HUES64 (cell line): ENCODE measurements around the gene TMEM183A.

Experiments
- H3K27ac ChIP-seq: 2 replicates; pipeline ENCODE4 v1.7.0; 2013; ENCODE audit warnings: low read depth, low read length, inconsistent platforms
- H3K27me3 ChIP-seq: 2 replicates; pipeline ENCODE4 v1.6.1; 2013; ENCODE audit warnings: mild to moderate bottlenecking, low read length; ENCODE audit not compliant: insufficient read depth
- H3K36me3 ChIP-seq: 2 replicates; pipeline ENCODE4 v1.6.1; 2013; ENCODE audit warnings: mild to moderate bottlenecking, low read length; ENCODE audit not compliant: insufficient read depth
- H3K4me1 ChIP-seq: 2 replicates; pipeline ENCODE4 v1.6.1; 2013; ENCODE audit warnings: mild to moderate bottlenecking, low read length, moderate library complexity; ENCODE audit not compliant: insufficient read depth
- H3K4me3 ChIP-seq: 2 replicates; pipeline ENCODE4 v1.5.1; 2013; ENCODE audit warnings: mild to moderate bottlenecking, low read length, moderate library complexity
- H3K9ac ChIP-seq: 2 replicates; pipeline ENCODE4 v1.6.1; 2013; ENCODE audit warnings: mild to moderate bottlenecking, low read depth, low read length
- H3K9me3 ChIP-seq: 2 replicates; pipeline ENCODE4 v1.6.1; 2013; ENCODE audit warnings: low read depth, low read length; ENCODE audit not compliant: insufficient read depth
- WGBS: fragments of 150-250, 120-280 bp; methylation state at CpG from one replicate; pipeline ENCODE4 v1.1.7; 2013; ENCODE audit warnings: missing lambda C conversion rate; 5-methylcytosine and 5-hydroxymethylcytosine counted together

Gene TMEM183A

GRCh38 chr1:203049077-203049476 lies 41.9 kb downstream of the TMEM183A start:
- peaks cover 10% of the 10 kb centered on the region for H3K4me1 ChIP-seq
- H3K27me3 ChIP-seq = no peaks in the 10 kb centered on the region
- H3K36me3 ChIP-seq = peaks cover 12% of the 10 kb centered on the region; the same call in 1 of the 2 replicates
- no peaks in the 10 kb centered on the region for H3K9me3 ChIP-seq
- H3K4me3 ChIP-seq = no peak overlapping the region
- WGBS = 81% methylated on average over 4 of the region's 4 CpGs
- H3K9ac ChIP-seq = no peak overlapping the region
- no peak overlapping the region for H3K27ac ChIP-seq

DNA sequence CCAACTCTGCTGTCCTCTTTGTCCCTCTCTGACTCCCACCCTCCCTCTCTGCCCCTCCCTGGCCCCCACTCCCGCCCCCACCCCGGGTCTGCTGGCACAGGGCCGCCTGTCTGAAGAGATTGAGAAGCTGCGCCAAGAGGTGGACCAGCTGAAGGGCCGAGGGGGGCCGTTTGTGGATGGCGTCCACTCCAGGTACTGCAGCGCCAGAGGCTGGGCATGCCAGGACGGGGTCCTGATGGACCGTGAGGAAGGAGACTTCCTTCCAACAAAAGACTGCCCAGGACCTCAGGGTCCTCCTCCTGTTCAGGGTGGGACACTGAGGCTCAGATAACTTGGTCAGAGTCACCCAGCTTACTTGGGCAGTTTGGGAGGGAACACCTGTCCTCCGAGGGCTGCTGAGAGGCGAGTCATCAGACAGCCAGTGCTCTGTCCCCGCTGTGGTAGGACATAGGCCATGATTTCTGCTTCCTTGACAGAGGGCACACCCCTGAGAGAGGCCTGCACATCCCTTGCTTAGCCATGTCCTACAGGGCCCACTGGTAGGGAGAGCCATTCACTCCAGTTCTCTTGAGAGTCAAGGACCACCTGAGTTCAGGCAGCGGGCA lies 42.5 kb downstream of the TMEM183A start:
- no peak overlapping the region for H3K9ac ChIP-seq
- no peak overlapping the region for H3K4me3 ChIP-seq
- H3K27ac ChIP-seq = no peak overlapping the region
- H3K4me1 ChIP-seq = peaks cover 16% of the 10 kb centered on the region
- H3K36me3 ChIP-seq = peaks cover 11% of the 10 kb centered on the region; the same call in 1 of the 2 replicates
- no peaks in the 10 kb centered on the region for H3K9me3 ChIP-seq
- no peaks in the 10 kb centered on the region for H3K27me3 ChIP-seq
- 93% methylated on average over 14 of the region's 14 CpGs for WGBS

GRCh38 chr1:203050826-203051225 lies 43.7 kb downstream of the TMEM183A start:
- Histone ChIP-seq H3K36me3 (peaks cover 8% of the 10 kb centered on the region; the same call in 1 of the 2 replicates), H3K27me3 (no peaks in the 10 kb centered on the region), H3K9me3 (no peaks in the 10 kb centered on the region), H3K9ac (no peak overlapping the region), H3K4me1 (peaks cover 20% of the 10 kb centered on the region), H3K27ac (no peak overlapping the region), H3K4me3 (no peak overlapping the region)
- 96% methylated on average over 4 of the region's 4 CpGs for WGBS

- H3K36me3 ChIP-seq = peaks cover 12% of the 10 kb centered on the region; the same call in 1 of the 2 replicates
- no peak overlapping the region for H3K27ac ChIP-seq
- H3K4me1 ChIP-seq = peaks cover 20% of the 10 kb centered on the region
- H3K4me3 ChIP-seq = no peak overlapping the region
- no peaks in the 10 kb centered on the region for H3K9me3 ChIP-seq
- 87% methylated on average over 20 of the region's 20 CpGs for WGBS
- no peak overlapping the region; the same call in 1 of the 2 replicates for H3K9ac ChIP-seq
- H3K27me3 ChIP-seq = no peaks in the 10 kb centered on the region
These were observed 44.7 kb downstream of the TMEM183A start for GRCh38 chr1:203051841-203052324.

- Histone ChIP-seq H3K9me3 (no peaks in the 10 kb centered on the region), H3K27me3 (no peaks in the 10 kb centered on the region), H3K4me3 (no peak overlapping the region), H3K9ac (no peak overlapping the region), H3K4me1 (peaks cover 20% of the 10 kb centered on the region), H3K36me3 (peaks cover 10% of the 10 kb centered on the region; the same call in 1 of the 2 replicates), H3K27ac (no peak overlapping the region)
- 97% methylated on average over 2 of the region's 3 CpGs for WGBS
These were observed 45.4 kb downstream of the TMEM183A start for GRCh38 chr1:203052601-203053000.

DNA sequence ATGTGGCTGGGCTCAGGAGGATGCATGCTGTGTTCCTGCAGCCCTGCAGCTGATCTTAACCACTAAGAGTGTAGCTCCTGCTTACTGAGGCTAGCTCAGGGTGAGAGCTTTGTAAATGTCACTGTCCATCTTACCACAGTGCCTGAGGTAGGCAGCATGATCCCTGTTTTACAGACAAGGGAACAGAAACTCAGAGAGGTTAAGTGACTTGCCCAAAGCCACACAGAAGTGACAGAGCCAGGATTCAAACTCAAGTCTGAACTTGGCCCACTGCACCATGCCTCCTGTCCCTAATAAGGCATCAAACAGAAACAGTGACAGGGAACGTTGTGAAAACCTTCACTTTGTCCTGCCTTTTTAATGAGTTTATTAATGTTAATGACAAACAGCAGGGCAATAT lies 47.0 kb downstream of the TMEM183A start:
- no peak overlapping the region for H3K4me3 ChIP-seq
- H3K9me3 ChIP-seq = no peaks in the 10 kb centered on the region
- peaks cover 18% of the 10 kb centered on the region for H3K4me1 ChIP-seq
- H3K27ac ChIP-seq = peak overlapping the region; percentile 27; the same call in 1 of the 2 replicates
- H3K9ac ChIP-seq = no peak overlapping the region
- H3K27me3 ChIP-seq = no peaks in the 10 kb centered on the region
- H3K36me3 ChIP-seq = peaks cover 10% of the 10 kb centered on the region; the same call in 1 of the 2 replicates
- WGBS = 44% methylated on average over 1 of the region's 1 CpG

DNA sequence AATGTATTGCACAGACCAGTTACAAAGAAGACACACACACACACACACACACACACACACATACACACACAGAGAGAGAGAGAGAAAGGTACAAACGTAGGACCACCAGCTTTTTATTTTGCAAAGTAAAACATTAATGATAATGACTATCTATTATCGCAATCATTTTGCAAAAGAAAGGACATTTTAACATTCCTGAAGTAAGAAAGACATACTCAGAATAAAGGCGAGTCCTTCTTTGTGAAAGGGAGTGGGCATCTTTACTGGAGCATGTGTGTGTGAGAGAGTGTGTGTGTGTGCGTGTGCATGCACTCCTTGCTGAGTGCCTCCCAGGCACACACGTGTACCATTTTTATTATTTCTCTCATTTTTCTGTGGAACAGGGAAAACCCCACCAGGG lies 47.5 kb downstream of the TMEM183A start:
- Histone ChIP-seq H3K9me3 (no peaks in the 10 kb centered on the region), H3K27me3 (no peaks in the 10 kb centered on the region), H3K9ac (no peak overlapping the region), H3K27ac (peak overlapping the region; percentile 32; the same call in 1 of the 2 replicates), H3K36me3 (peaks cover 15% of the 10 kb centered on the region; the same call in 1 of the 2 replicates), H3K4me3 (no peak overlapping the region), H3K4me1 (peaks cover 18% of the 10 kb centered on the region)
- WGBS = 60% methylated on average over 3 of the region's 5 CpGs

DNA sequence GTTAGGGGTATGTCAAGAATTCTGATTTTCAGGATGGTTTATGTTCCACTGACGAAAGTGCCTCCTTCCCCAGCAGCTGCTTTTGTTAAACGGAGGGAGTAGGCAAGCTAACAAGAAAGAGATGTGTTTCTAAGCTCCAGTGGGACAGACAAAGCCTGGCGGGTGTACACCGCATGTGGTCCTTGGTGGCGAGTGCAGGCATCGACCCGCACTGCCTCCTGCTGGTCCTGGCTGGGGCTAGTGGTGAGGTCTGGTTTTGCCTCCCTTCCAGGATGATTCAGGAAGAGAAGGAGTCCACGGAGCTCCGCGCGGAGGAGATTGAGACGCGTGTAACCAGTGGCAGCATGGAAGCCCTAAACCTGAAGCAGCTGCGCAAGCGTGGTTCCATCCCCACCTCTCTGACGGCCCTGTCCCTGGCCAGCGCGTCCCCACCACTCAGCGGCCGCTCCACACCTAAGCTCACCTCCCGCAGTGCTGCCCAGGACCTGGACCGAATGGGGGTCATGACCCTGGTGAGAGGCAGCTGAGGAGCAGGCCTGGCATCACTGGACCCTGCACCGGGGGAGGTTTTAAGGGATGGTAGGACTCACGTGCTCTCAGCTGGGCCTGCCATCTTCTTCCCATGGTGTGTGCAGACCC lies 48.1 kb downstream of the TMEM183A start:
- no peak overlapping the region for H3K9ac ChIP-seq
- peaks cover 18% of the 10 kb centered on the region for H3K4me1 ChIP-seq
- H3K27ac ChIP-seq = peak overlapping the region; percentile 32; the same call in 1 of the 2 replicates
- no peaks in the 10 kb centered on the region for H3K27me3 ChIP-seq
- H3K9me3 ChIP-seq = no peaks in the 10 kb centered on the region
- WGBS = 77% methylated on average over 24 of the region's 24 CpGs
- H3K36me3 ChIP-seq = peaks cover 20% of the 10 kb centered on the region; the same call in 1 of the 2 replicates
- H3K4me3 ChIP-seq = no peak overlapping the region

- no peaks in the 10 kb centered on the region for H3K27me3 ChIP-seq
- no peak overlapping the region for H3K9ac ChIP-seq
- peaks cover 18% of the 10 kb centered on the region for H3K4me1 ChIP-seq
- H3K36me3 ChIP-seq = peaks cover 27% of the 10 kb centered on the region; the same call in 1 of the 2 replicates
- H3K9me3 ChIP-seq = no peaks in the 10 kb centered on the region
- 88% methylated on average over 7 of the region's 7 CpGs for WGBS
- no peak overlapping the region for H3K27ac ChIP-seq
- no peak overlapping the region for H3K4me3 ChIP-seq
These were observed 48.8 kb downstream of the TMEM183A start for GRCh38 chr1:203056012-203056411.

GRCh38 chr1:203056516-203056915 lies 49.3 kb downstream of the TMEM183A start:
- no peak overlapping the region for H3K27ac ChIP-seq
- H3K4me1 ChIP-seq = peaks cover 18% of the 10 kb centered on the region
- 95% methylated on average over 6 of the region's 6 CpGs for WGBS
- H3K9me3 ChIP-seq = no peaks in the 10 kb centered on the region
- no peak overlapping the region for H3K4me3 ChIP-seq
- H3K27me3 ChIP-seq = no peaks in the 10 kb centered on the region
- H3K9ac ChIP-seq = no peak overlapping the region
- H3K36me3 ChIP-seq = peaks cover 32% of the 10 kb centered on the region; the same call in 1 of the 2 replicates

GRCh38 chr1:203057911-203058675 lies 50.9 kb downstream of the TMEM183A start:
- Histone ChIP-seq H3K4me3 (no peak overlapping the region), H3K9ac (no peak overlapping the region), H3K27ac (no peak overlapping the region), H3K4me1 (peaks cover 18% of the 10 kb centered on the region), H3K36me3 (peaks cover 34% of the 10 kb centered on the region; the same call in 1 of the 2 replicates), H3K9me3 (no peaks in the 10 kb centered on the region), H3K27me3 (no peaks in the 10 kb centered on the region)
- WGBS = 70% methylated on average over 10 of the region's 10 CpGs
